Astrocyte (in vitro differentiated cells and primary cell): ENCODE results near the gene NAP1L4. TPM values are rescaled to one million over a fixed set of nuclear protein-coding genes. Genes with fewer than 3 reads are reported as not detected.
A peak's percentile ranks its signal among the peaks of the same experiment; 100 is the strongest.
"Not testable (repeated sequence)": the region's sequence is repeated elsewhere in the genome, so short reads cannot be mapped to it uniquely, and the experiment has no call there.

Experiments
- DNase-seq: peaks from one replicate; pipeline ENCODE4 v3.0.0-alpha.2; 2010; ENCODE audit warnings: low read depth
- FAIRE-seq: peaks from 2 replicates; lab custom pipeline; 2011; peaks lifted over from hg19 to GRCh38; lab: Jason Lieb, UNC
- H2AFZ ChIP-seq: 2 replicates; pipeline ENCODE4 v1.6.0; 2012; ENCODE audit warnings: low read depth, low read length, inconsistent platforms
- H3K27ac ChIP-seq: 2 replicates; pipeline ENCODE4 v1.5.1; 2011; ENCODE audit warnings: low read depth, low read length, inconsistent platforms
- H3K27me3 ChIP-seq: 2 replicates; pipeline ENCODE4 v1.6.0; 2011; ENCODE audit warnings: low read length, inconsistent platforms; ENCODE audit not compliant: insufficient read depth
- H3K36me3 ChIP-seq: 2 replicates; pipeline ENCODE4 v1.5.1; 2011; ENCODE audit warnings: low read length, inconsistent platforms; ENCODE audit not compliant: insufficient read depth
- H3K4me1 ChIP-seq: 2 replicates; pipeline ENCODE4 v1.5.1; 2011; ENCODE audit warnings: low read length, inconsistent platforms; ENCODE audit not compliant: insufficient read depth
- H3K4me2 ChIP-seq: 2 replicates; pipeline ENCODE4 v1.6.0; 2012; ENCODE audit warnings: low read length, inconsistent platforms
- H3K4me3 ChIP-seq: 2 replicates; pipeline ENCODE4 v1.5.1; 2011; ENCODE audit warnings: low read depth, mild to moderate bottlenecking, low read length, inconsistent platforms; ENCODE audit not compliant: insufficient read depth
- H3K79me2 ChIP-seq: 2 replicates; pipeline ENCODE4 v1.6.0; 2012; ENCODE audit warnings: mild to moderate bottlenecking, low read length, inconsistent platforms; ENCODE audit not compliant: insufficient read depth
- H3K9ac ChIP-seq: 2 replicates; pipeline ENCODE4 v1.6.0; 2012; ENCODE audit warnings: mild to moderate bottlenecking, low read length, inconsistent platforms
- H3K9me3 ChIP-seq: 2 replicates; pipeline ENCODE4 v1.5.1; 2012; ENCODE audit warnings: low read depth, mild to moderate bottlenecking, low read length, inconsistent platforms; ENCODE audit not compliant: insufficient read depth
- H4K20me1 ChIP-seq: 2 replicates; pipeline ENCODE4 v1.6.0; 2012; ENCODE audit warnings: low read length, inconsistent platforms; ENCODE audit not compliant: insufficient read depth
- H3K27ac Mint-ChIP-seq: one replicate; pipeline ENCODE4 v1.8.0; 2021; ENCODE audit warnings: mild to moderate bottlenecking, mixed read lengths; ENCODE audit not compliant: unreplicated experiment
- H3K27me3 Mint-ChIP-seq: one replicate; pipeline ENCODE4 v1.8.0; 2021; ENCODE audit warnings: low read depth, mixed read lengths; ENCODE audit not compliant: unreplicated experiment
- H3K36me3 Mint-ChIP-seq: one replicate; pipeline ENCODE4 v1.8.0; 2021; ENCODE audit warnings: low read depth, mixed read lengths; ENCODE audit not compliant: unreplicated experiment
- H3K4me1 Mint-ChIP-seq: one replicate; pipeline ENCODE4 v1.8.0; 2021; ENCODE audit warnings: low read depth, mixed read lengths; ENCODE audit not compliant: unreplicated experiment
- H3K4me3 Mint-ChIP-seq: one replicate; pipeline ENCODE4 v1.8.0; 2021; ENCODE audit warnings: mild to moderate bottlenecking, moderate library complexity, mixed read lengths; ENCODE audit not compliant: unreplicated experiment
- H3K9me3 Mint-ChIP-seq: one replicate; pipeline ENCODE4 v1.8.0; 2021; ENCODE audit warnings: mild to moderate bottlenecking, mixed read lengths; ENCODE audit not compliant: unreplicated experiment
- EZH2 ChIP-seq: IDR thresholded peaks from 2 replicates; pipeline ENCODE4 v1.6.1; 2012; ENCODE audit warnings: mild to moderate bottlenecking, low read length, inconsistent platforms; ENCODE audit not compliant: insufficient read depth
- total RNA-seq: library from RNA; stranded (reverse); gene quantifications from 2 replicates; pipeline ENCODE4 v1.2.1, GENCODE V29; 2021
- TF ChIP-seq, protein P1 (sequence below): IDR thresholded peaks from 2 replicates; pipeline ENCODE4 v1.5.1; 2011; ENCODE audit warnings: low read depth, mild to moderate bottlenecking, inconsistent platforms, low read length, moderate library complexity; ENCODE audit not compliant: insufficient read depth

NAP1L4 gene
- total RNA-seq, 1 donor from 2014 or later: 153 TPM

DNA sequence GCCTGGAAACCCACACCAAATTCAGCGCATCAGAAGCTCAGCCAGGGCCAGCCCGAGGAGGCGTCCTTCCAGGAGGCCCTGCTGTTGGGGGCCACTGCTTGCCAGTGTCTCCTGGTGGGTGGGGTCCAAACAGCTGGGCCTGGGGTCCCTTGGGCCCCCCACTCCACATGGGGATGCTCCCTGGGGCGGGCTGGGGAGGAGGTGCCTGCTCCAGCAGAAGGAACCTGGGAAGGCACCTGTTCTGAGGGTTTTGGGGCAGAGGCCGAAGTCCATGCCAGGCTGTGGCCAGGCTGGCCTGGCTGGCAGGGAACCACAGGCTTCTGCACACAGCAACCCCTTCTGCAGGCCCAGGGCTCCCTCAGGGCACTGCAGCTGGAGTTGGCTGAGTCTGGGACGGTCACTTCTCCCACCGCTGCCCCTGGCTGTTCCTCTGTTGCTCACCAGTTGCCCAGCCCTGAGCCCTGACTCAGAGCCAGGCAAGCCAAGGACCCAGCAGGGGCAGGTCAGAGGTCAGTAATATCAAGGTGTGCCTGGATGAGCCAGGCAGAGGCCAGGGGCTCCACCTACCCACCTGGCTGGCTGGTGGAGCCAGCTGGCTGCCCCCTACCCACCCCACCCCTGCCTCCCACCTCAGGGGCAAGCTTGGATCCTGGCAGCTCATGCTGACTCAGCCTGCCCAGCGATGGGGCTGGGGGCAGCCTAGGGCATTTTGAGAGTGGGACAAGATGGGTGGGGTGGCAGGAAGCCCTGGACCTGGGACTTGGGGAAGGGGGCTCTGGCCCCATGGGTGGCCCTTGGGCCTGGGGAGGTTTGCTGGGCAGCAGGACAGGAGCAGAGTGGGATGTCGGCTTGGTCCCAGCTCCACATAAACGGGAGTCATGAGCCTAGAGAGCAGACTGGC is 51.0 kb downstream of the NAP1L4 start:
- Mint-ChIP-seq H3K36me3 (peaks cover 13% of the 10 kb centered on the region), H3K9me3 (peaks cover 19% of the 10 kb centered on the region), H3K4me3 (no peak overlapping the region), H3K27ac (peak overlapping the region; percentile 26), H3K4me1 (peaks cover 19% of the 10 kb centered on the region), H3K27me3 (no peaks in the 10 kb centered on the region)
- no peak overlapping the region for H3K27ac ChIP-seq
- no peak overlapping the region for H3K9ac ChIP-seq
- H3K79me2 ChIP-seq: no peaks in the 10 kb centered on the region
- H3K4me2 ChIP-seq: no peak overlapping the region
- no peak overlapping the region for H2AFZ ChIP-seq
- peaks cover 27% of the 10 kb centered on the region for H3K4me1 ChIP-seq
- peaks cover 13% of the 10 kb centered on the region for H4K20me1 ChIP-seq
- TF ChIP-seq, protein P1, sequence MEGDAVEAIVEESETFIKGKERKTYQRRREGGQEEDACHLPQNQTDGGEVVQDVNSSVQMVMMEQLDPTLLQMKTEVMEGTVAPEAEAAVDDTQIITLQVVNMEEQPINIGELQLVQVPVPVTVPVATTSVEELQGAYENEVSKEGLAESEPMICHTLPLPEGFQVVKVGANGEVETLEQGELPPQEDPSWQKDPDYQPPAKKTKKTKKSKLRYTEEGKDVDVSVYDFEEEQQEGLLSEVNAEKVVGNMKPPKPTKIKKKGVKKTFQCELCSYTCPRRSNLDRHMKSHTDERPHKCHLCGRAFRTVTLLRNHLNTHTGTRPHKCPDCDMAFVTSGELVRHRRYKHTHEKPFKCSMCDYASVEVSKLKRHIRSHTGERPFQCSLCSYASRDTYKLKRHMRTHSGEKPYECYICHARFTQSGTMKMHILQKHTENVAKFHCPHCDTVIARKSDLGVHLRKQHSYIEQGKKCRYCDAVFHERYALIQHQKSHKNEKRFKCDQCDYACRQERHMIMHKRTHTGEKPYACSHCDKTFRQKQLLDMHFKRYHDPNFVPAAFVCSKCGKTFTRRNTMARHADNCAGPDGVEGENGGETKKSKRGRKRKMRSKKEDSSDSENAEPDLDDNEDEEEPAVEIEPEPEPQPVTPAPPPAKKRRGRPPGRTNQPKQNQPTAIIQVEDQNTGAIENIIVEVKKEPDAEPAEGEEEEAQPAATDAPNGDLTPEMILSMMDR: no peak
- no peak for TF ChIP-seq EZH2
- H3K27me3 ChIP-seq: no peaks in the 10 kb centered on the region
- peaks cover 16% of the 10 kb centered on the region for H3K9me3 ChIP-seq
- DNase-seq (no peak), FAIRE-seq (no peak)
- H3K4me3 ChIP-seq: no peak overlapping the region
- peaks cover 6% of the 10 kb centered on the region for H3K36me3 ChIP-seq

DNA sequence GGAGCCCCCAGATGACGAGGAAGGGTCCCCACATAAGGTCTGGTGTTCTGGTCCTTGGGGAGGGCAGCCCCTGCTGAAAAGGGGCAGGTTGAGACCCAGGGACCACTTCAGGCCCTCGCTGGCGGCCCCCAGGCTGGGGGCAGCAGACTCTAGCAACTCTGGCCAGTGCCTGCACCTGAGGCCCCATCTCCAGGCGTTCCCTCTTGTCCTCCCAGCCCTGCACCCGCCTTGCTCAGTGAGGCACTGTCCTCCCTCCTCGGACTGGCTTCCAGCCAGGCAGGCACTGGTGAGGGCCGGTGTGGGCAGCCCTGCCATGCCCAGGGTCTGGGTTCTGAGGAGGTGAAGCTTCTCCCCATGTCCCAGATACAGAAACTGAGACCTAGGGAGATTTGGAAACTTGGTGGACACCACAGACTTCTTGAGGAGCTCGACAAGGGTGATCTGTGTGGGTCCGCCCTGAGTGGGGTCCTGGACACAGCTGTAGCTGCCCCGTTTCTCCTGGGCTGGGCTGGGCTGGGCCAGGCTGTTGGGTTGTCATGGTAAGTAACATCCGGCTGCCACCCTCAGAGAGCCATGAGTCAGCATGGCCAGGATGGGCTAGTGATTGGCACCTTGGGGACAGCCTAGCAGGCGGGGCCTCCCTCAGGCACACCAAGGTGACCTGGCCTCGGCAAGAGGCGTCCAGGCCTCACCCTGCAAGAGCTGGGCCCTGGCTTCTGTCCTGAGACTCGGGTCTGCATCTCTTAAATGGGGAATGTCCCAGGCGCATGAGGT is 51.8 kb downstream of the NAP1L4 start:
- Histone ChIP-seq H4K20me1 (peaks cover 8% of the 10 kb centered on the region), H3K9ac (no peak overlapping the region), H3K4me2 (no peak overlapping the region), H3K4me1 (peaks cover 19% of the 10 kb centered on the region), H2AFZ (no peak overlapping the region), H3K36me3 (peaks cover 6% of the 10 kb centered on the region), H3K4me3 (no peak overlapping the region), H3K79me2 (no peaks in the 10 kb centered on the region), H3K27ac (no peak overlapping the region), H3K27me3 (no peaks in the 10 kb centered on the region), H3K9me3 (peaks cover 16% of the 10 kb centered on the region)
- Mint-ChIP-seq H3K27me3 (no peaks in the 10 kb centered on the region), H3K36me3 (peaks cover 11% of the 10 kb centered on the region), H3K4me1 (peaks cover 12% of the 10 kb centered on the region), H3K27ac (no peak overlapping the region), H3K4me3 (no peak overlapping the region), H3K9me3 (peaks cover 19% of the 10 kb centered on the region)
- no peak for DNase-seq
- TF ChIP-seq, protein P1: no peak
- no peak for TF ChIP-seq EZH2
- FAIRE-seq: no peak

DNA sequence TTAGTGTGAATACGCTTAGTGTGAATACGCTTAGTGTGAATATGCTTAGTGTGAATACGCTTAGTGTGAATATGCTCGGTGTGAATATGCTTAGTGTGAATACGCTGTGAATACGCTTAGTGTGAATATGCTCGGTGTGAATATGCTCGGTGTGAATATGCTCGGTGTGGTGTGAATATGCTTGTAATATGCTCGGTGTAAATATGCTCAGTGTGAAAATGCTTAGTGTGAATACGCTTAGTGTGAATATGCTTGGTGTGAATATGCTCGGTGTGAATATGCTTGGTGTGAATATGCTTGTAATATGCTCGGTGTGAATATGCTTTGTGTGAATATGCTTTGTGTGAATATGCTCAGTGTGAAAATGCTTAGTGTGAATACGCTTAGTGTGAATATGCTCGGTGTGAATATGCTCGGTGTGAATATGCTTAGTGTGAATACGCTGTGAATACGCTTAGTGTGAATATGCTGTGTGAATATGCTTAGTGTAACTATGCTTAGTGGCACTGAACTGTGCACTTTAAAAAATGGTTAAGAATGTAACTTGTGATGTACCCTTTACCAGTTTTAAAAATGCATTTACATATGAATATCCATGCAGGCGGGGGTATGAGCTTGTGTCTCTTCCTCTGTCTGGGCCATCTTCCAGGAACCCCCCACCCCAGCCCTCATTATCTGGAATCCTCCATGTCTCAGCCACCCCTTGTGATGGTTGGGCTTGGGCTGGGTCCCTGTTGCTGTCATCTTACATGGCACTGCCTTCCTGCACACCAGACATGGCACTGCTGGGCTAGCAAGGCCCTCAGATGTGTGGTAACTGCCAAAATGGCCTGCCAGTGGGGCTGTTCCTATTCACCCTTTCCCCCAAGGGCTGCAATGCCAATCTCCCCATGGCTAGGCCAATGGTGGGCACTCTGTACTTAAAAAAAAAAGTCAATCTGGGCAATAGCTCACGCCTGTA is 53.4 kb downstream of the NAP1L4 start:
- H3K9me3 Mint-ChIP-seq: peaks cover 19% of the 10 kb centered on the region
- H3K9ac ChIP-seq, H3K4me1 Mint-ChIP-seq, H3K27me3 ChIP-seq, H3K79me2 ChIP-seq, H2AFZ ChIP-seq, H3K4me2 ChIP-seq, H3K36me3 ChIP-seq, H3K4me3 Mint-ChIP-seq, FAIRE-seq, DNase-seq, H3K27me3 Mint-ChIP-seq, H3K27ac Mint-ChIP-seq, H4K20me1 ChIP-seq, H3K4me3 ChIP-seq, H3K27ac ChIP-seq: not testable (repeated sequence)
- peaks cover 11% of the 10 kb centered on the region for H3K36me3 Mint-ChIP-seq
- H3K9me3 ChIP-seq: peaks cover 16% of the 10 kb centered on the region
- H3K4me1 ChIP-seq: peaks cover 14% of the 10 kb centered on the region

DNA sequence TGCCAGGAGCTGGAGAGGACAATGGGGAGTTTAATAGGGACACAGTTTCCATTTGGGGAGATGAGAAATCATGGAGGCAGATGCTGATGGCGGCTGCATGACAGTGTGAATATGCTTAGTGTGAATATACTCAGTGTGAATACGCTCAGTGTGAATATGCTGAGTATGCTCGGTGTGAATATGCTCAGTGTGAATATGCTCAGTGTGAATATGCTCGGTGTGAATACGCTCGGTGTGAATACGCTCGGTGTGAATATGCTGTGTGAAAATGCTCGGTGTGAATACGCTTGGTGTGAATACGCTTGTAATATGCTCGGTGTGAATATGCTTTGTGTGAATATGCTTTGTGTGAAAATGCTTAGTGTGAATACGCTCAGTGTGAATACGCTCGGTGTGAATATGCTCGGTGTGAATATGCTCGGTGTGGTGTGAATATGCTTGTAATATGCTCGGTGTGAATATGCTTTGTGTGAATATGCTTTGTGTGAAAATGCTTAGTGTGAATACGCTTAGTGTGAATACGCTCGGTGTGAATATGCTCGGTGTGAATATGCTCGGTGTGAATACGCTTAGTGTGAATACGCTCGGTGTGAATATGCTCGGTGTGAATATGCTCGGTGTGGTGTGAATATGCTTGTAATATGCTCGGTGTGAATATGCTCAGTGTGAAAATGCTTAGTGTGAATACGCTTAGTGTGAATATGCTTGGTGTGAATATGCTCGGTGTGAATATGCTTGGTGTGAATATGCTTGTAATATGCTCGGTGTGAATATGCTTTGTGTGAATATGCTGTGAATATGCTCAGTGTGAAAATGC is 54.3 kb downstream of the NAP1L4 start:
- H3K4me3 ChIP-seq: not testable (repeated sequence)

More for the DNA sequence above, 54.3 kb downstream of the NAP1L4 start:
- not testable (repeated sequence) for H3K79me2 ChIP-seq, DNase-seq, H3K4me3 Mint-ChIP-seq, H3K4me2 ChIP-seq, FAIRE-seq, H4K20me1 ChIP-seq, H2AFZ ChIP-seq, H3K9ac ChIP-seq, H3K4me1 Mint-ChIP-seq, H3K36me3 ChIP-seq, H3K27ac ChIP-seq, H3K27me3 Mint-ChIP-seq, H3K27me3 ChIP-seq, H3K27ac Mint-ChIP-seq
- Mint-ChIP-seq H3K36me3 (peaks cover 11% of the 10 kb centered on the region), H3K9me3 (peaks cover 19% of the 10 kb centered on the region)
- Histone ChIP-seq H3K4me1 (peaks cover 22% of the 10 kb centered on the region), H3K9me3 (peaks cover 16% of the 10 kb centered on the region)
